OCI-LY7 (cell line): ENCODE data around the gene SPG21. TPM values are rescaled to one million over a fixed set of nuclear protein-coding genes. Genes with fewer than 3 reads are reported as not detected.

Source experiments
- BruUV-seq: library from RNA; stranded (reverse); fragments of 400-500 nt; replicated peaks from 2 replicates; lab custom pipeline; 2021; lab: Mats Ljungman, UMichigan
- CTCF ChIA-PET: fragments of 300-600 bp; sonication (Branson Sonifier 250); formaldehyde crosslinking; loops from one replicate; lab custom pipeline; 2022; ENCODE audit warnings: antibody characterized with exemption; ENCODE audit not compliant: unreplicated experiment; lab: Charles Lee
- POLR2A ChIA-PET: fragments of 300-600 bp; sonication (Branson Sonifier 250); formaldehyde crosslinking; loops from one replicate; lab custom pipeline; 2022; ENCODE audit warnings: antibody characterized with exemption; lab: Charles Lee
- DNase-seq: peaks from one replicate; pipeline ENCODE4 v3.0.0-alpha.2; 2015; ENCODE audit warnings: low spot score
- H2AFZ ChIP-seq: fragments of 200-600 bp; sonication (generic), shearing (Covaris generic); 2 replicates; pipeline ENCODE4 v1.6.1; 2014; ENCODE audit warnings: mild to moderate bottlenecking, antibody characterized with exemption, low read length, moderate library complexity
- H3K27ac ChIP-seq: fragments of 200-600 bp; sonication (generic); 2 replicates; pipeline ENCODE4 v1.5.1; 2014; ENCODE audit warnings: mixed run types, low read depth, mild to moderate bottlenecking, moderate library complexity, low read length, inconsistent platforms; ENCODE audit not compliant: poor library complexity, severe bottlenecking
- H3K36me3 ChIP-seq: fragments of 200-600 bp; sonication (generic); 2 replicates; pipeline ENCODE4 v1.6.1; 2014; ENCODE audit warnings: mild to moderate bottlenecking, antibody characterized with exemption, low read length, moderate library complexity, mixed read lengths; ENCODE audit not compliant: insufficient read depth
- H3K4me1 ChIP-seq: fragments of 200-600 bp; sonication (generic); 2 replicates; pipeline ENCODE4 v1.5.1; 2014; ENCODE audit warnings: mild to moderate bottlenecking, low read length; ENCODE audit not compliant: insufficient read depth, poor library complexity, severe bottlenecking
- H3K4me2 ChIP-seq: fragments of 200-600 bp; sonication (generic); 2 replicates; pipeline ENCODE4 v1.6.1; 2014; ENCODE audit warnings: mild to moderate bottlenecking, low read length
- H3K4me3 ChIP-seq: fragments of 200-600 bp; sonication (generic); 2 replicates; pipeline ENCODE4 v1.5.1; 2014; ENCODE audit warnings: mild to moderate bottlenecking, low read depth, low read length; ENCODE audit not compliant: poor library complexity, severe bottlenecking
- H3K79me2 ChIP-seq: fragments of 200-600 bp; sonication (generic); 2 replicates; pipeline ENCODE4 v1.6.1; 2016; ENCODE audit warnings: low read depth, mild to moderate bottlenecking, low read length, moderate library complexity, mixed read lengths; ENCODE audit not compliant: insufficient read depth
- H3K9me2 ChIP-seq: fragments of 200-600 bp; sonication (generic); 2 replicates; pipeline ENCODE4 v1.6.1; 2016; ENCODE audit warnings: mild to moderate bottlenecking, low read length, mixed read lengths; ENCODE audit not compliant: insufficient read depth
- H3K9me3 ChIP-seq: fragments of 200-600 bp; sonication (generic); 2 replicates; pipeline ENCODE4 v1.6.1; 2014; ENCODE audit warnings: mild to moderate bottlenecking, mixed run types, low read length, mixed read lengths
- H4K20me1 ChIP-seq: fragments of 200-600 bp; sonication (generic); 2 replicates; pipeline ENCODE4 v1.6.1; 2014; ENCODE audit warnings: mild to moderate bottlenecking, antibody characterized with exemption, low read length, moderate library complexity, mixed read lengths; ENCODE audit not compliant: insufficient read depth
- EZH2phosphoT487 ChIP-seq: fragments of 200-600 bp; sonication (generic); IDR thresholded peaks from 2 replicates; pipeline ENCODE4 v1.6.1; 2018; ENCODE audit warnings: low read depth, borderline replicate concordance, mild to moderate bottlenecking, mixed run types, antibody characterized with exemption, low read length, moderate library complexity, mixed read lengths
- intact Hi-C: fragments of 100-400 bp; cut with micrococcal nuclease; formaldehyde crosslinking; loops from one replicate; pipeline ENCODE4 v1.10.0; 2022; ENCODE audit not compliant: unreplicated experiment
- total RNA-seq, 2 experiments: library from RNA; depleted of rRNA in 1 of 2; stranded (reverse); fragments of >200 nt in 1 of 2; shearing (Covaris generic) in 1 of 2; gene quantifications; 2 replicates each; pipeline ENCODE4 v1.2.3, GENCODE V29; 2014 to 2022
- TF ChIP-seq, protein P1 (sequence below): fragments of 200-600 bp; sonication (generic); conservative IDR thresholded peaks from 2 replicates; pipeline ENCODE4 v1.5.1; 2014; ENCODE audit warnings: mild to moderate bottlenecking, antibody characterized with exemption, low read length, moderate library complexity, mixed read lengths

The SPG21 gene
- total RNA-seq, 2 experiments from 2014 or later: 56.4 to 83.9 TPM

- BruUV-seq: no TSS peak
- H2AFZ ChIP-seq: no peak overlapping the region
- H3K79me2 ChIP-seq: no peaks in the 10 kb centered on the region
- no peaks in the 10 kb centered on the region for H3K9me3 ChIP-seq
- DNase-seq: no peak
- no peaks in the 10 kb centered on the region for H4K20me1 ChIP-seq
- CTCF ChIA-PET: no interaction called here
- H3K36me3 ChIP-seq: no peaks in the 10 kb centered on the region
- no peak overlapping the region for H3K27ac ChIP-seq
- no peaks in the 10 kb centered on the region for H3K9me2 ChIP-seq
- TF ChIP-seq EZH2phosphoT487: no peak
- TF ChIP-seq, protein P1, sequence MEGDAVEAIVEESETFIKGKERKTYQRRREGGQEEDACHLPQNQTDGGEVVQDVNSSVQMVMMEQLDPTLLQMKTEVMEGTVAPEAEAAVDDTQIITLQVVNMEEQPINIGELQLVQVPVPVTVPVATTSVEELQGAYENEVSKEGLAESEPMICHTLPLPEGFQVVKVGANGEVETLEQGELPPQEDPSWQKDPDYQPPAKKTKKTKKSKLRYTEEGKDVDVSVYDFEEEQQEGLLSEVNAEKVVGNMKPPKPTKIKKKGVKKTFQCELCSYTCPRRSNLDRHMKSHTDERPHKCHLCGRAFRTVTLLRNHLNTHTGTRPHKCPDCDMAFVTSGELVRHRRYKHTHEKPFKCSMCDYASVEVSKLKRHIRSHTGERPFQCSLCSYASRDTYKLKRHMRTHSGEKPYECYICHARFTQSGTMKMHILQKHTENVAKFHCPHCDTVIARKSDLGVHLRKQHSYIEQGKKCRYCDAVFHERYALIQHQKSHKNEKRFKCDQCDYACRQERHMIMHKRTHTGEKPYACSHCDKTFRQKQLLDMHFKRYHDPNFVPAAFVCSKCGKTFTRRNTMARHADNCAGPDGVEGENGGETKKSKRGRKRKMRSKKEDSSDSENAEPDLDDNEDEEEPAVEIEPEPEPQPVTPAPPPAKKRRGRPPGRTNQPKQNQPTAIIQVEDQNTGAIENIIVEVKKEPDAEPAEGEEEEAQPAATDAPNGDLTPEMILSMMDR: no peak
- peaks cover 7% of the 10 kb centered on the region for H3K4me1 ChIP-seq
- POLR2A ChIA-PET: interaction anchor here (0.9 kb wide), 1 partner anchor 21 kb away, joined by 3 read pairs; no protein-coding TSS in a partner anchor
- no peak overlapping the region for H3K4me3 ChIP-seq
- intact Hi-C loops: loop anchor here (10.0 kb wide), 1 partner anchor 146 kb away; the partner anchor contains the start of gene CLPX
- no peak overlapping the region for H3K4me2 ChIP-seq
These were observed 48.7 kb upstream of the SPG21 start for GRCh38 chr15:65038428-65038827.

DNA sequence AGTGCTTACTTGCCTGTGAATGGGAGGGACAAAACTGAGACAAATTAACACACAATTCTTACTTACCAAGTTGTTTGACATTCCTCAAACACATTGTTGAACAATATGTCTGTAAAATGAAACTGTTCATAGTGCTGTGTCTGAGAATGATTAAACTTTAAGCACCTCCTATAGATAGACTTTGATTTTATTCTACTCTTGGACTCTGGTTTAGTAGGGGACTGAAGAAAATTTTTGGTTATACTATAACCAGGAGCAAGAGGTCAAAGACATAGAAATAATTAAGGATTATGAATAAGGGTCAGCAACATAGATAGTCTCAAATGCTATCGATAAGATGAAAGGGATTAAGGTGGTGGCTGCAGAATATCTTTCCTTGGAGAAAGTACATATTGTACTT, 47.6 kb upstream of the SPG21 start:
- DNase-seq: no peak
- H3K4me3 ChIP-seq: no peak overlapping the region
- no peaks in the 10 kb centered on the region for H3K9me3 ChIP-seq
- H3K79me2 ChIP-seq: no peaks in the 10 kb centered on the region
- no peaks in the 10 kb centered on the region for H3K9me2 ChIP-seq
- ChIA-PET POLR2A (interaction anchor here (0.7 kb wide), 1 partner anchor 26 kb away, joined by 3 read pairs; no protein-coding TSS in a partner anchor), CTCF (no interaction called here)
- H2AFZ ChIP-seq: no peak overlapping the region
- H3K4me2 ChIP-seq: no peak overlapping the region
- no peaks in the 10 kb centered on the region for H4K20me1 ChIP-seq
- H3K4me1 ChIP-seq: peaks cover 11% of the 10 kb centered on the region
- TF ChIP-seq, protein P1: no peak
- intact Hi-C loops: loop anchor here (10.0 kb wide), 1 partner anchor 147 kb away; the partner anchor contains the start of gene CLPX
- no peaks in the 10 kb centered on the region for H3K36me3 ChIP-seq
- no peak overlapping the region for H3K27ac ChIP-seq
- no TSS peak for BruUV-seq

DNA sequence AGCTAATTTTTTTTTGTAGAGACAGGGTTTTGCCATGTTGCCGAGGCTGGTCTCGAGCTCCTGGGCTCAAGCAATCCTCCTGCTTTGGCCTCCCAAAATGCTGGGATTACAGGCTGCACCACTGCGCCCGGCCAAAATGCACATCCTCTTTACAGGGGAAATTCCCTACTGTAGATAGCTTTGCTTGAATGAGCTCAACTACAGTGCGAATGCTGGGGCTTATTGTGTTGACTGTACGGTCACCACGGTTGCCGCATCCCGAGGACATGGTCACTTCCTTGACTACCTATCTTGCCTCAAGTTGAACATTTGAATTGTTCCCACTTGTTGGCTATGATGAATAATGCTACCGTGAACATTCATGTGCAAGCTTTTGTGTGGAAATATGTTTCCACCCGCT, 45.0 kb upstream of the SPG21 start:
- Histone ChIP-seq H3K9me3 (no peaks in the 10 kb centered on the region), H3K27ac (no peak overlapping the region), H4K20me1 (no peaks in the 10 kb centered on the region), H3K36me3 (no peaks in the 10 kb centered on the region), H3K4me1 (peaks cover 11% of the 10 kb centered on the region), H3K4me3 (no peak overlapping the region), H3K79me2 (no peaks in the 10 kb centered on the region), H2AFZ (no peak overlapping the region), H3K9me2 (no peaks in the 10 kb centered on the region), H3K4me2 (no peak overlapping the region)
- ChIA-PET POLR2A (interaction anchor here (0.7 kb wide), 1 partner anchor 50 kb away, joined by 3 read pairs; no protein-coding TSS in a partner anchor), CTCF (interaction anchor here (1.2 kb wide), 1 partner anchor 151 kb away, joined by 3 read pairs; the partner anchor contains the start of gene CLPX)
- DNase-seq: no peak
- TF ChIP-seq, protein P1: no peak
- intact Hi-C loops: loop anchor here (10.0 kb wide), 1 partner anchor 150 kb away; the partner anchor contains the start of gene CLPX
- BruUV-seq: no TSS peak
